Measurements from ENCODE around the gene SLC39A1. TPM values are rescaled to one million over a fixed set of nuclear protein-coding genes. Genes with fewer than 3 reads are reported as not detected.
A peak's percentile ranks its signal among the peaks of the same experiment; 100 is the strongest.

Gene SLC39A1
- total and polyA plus RNA-seq, 9 of the 15 experiments (the other 6 are each of a cell fraction or from before 2014, with no cell fraction given), result 9.9 to 81.1 (median 62.7) TPM

- TF ChIP-seq PURB (CRISPR knock-in tag; IDR thresholded peaks at IDR 0.05; ENCODE audit: low read depth) (no peak), KAT7 (CRISPR knock-in tag; IDR thresholded peaks at IDR 0.05; ENCODE audit: borderline replicate concordance) (no peak), CUX1 (CRISPR knock-in tag; IDR thresholded peaks at IDR 0.05) (no peak), U2AF2 (optimal IDR thresholded peaks at IDR 0.05; ENCODE audit: low read depth, low read length) (no peak), ZNF592 (IDR thresholded peaks at IDR 0.05) (peak; percentile 93), ZNF354B (CRISPR knock-in tag; IDR thresholded peaks at IDR 0.05) (no peak), JUND (IDR thresholded peaks at IDR 0.05; ENCODE audit: borderline replicate concordance, low read depth, low read length) (peak; percentile 57; the same call in 1 of the 2 replicates), JUND (tag; IDR thresholded peaks at IDR 0.05; ENCODE audit: borderline replicate concordance, low read depth, low read length) (peak; percentile 10; the same call in 1 of the 3 replicates), KLF1 (tag; IDR thresholded peaks at IDR 0.05) (no peak), RHOXF2B (CRISPR knock-in tag; conservative IDR thresholded peaks at IDR 0.05) (no peak), SREBF1 (IDR thresholded peaks at IDR 0.05; ENCODE audit: borderline replicate concordance, low read depth, low read length) (peak; percentile 76; the same call in 1 of the 2 replicates), ZNF146 (CRISPR knock-in tag; IDR thresholded peaks at IDR 0.05; ENCODE audit: unreplicated experiment) (no peak), PBX2 (CRISPR knock-in tag; IDR thresholded peaks at IDR 0.05; ENCODE audit: low read depth) (no peak), PBX2 (tag; conservative IDR thresholded peaks at IDR 0.05; ENCODE audit: low read depth) (no peak), ZNF75A (CRISPR knock-in tag; IDR thresholded peaks at IDR 0.05) (no peak)
Measured at GRCh38 chr1:153958111-153958960, 5.0 kb downstream of the SLC39A1 start, which contains the start of gene CRTC2 (continued).
